ENCODE measurements around the gene HSPB2.
A peak's percentile ranks its signal among the peaks of the same experiment; 100 is the strongest.
"Not testable (repeated sequence)": the region's sequence is repeated elsewhere in the genome, so short reads cannot be mapped to it uniquely, and the experiment has no call there.

HSPB2 gene

GRCh38 chr11:111913031-111913861, 712 bp downstream of the HSPB2 start:
- DNase-seq (ENCODE audit: extremely low read depth in 1 of 2, low read depth in 1 of 2) = no peak

- DNase-seq (ENCODE audit: extremely low read depth in 1 of 2, low read depth in 1 of 2) = no peak
Observed at GRCh38 chr11:111913997-111914396, 1.5 kb downstream of the HSPB2 start.

GRCh38 chr11:111916768-111917167, 4.2 kb downstream of the HSPB2 start:
- DNase-seq (ENCODE audit: extremely low read depth in 1 of 2, low read depth in 1 of 2) = no peak

GRCh38 chr11:111917312-111917711, 4.8 kb downstream of the HSPB2 start:
- DNase-seq (ENCODE audit: extremely low read depth in 1 of 2, low read depth in 1 of 2) = no peak

- no peak for DNase-seq (ENCODE audit: extremely low read depth in 1 of 2, low read depth in 1 of 2)
Observed at GRCh38 chr11:111917788-111918187, 5.3 kb downstream of the HSPB2 start.

- DNase-seq (ENCODE audit: extremely low read depth in 1 of 2, low read depth in 1 of 2) = no peak
Observed at GRCh38 chr11:111918390-111919256, 6.1 kb downstream of the HSPB2 start, which contains the start of gene C11orf52. C11orf52 (plus strand) TSS chr11:111918913; CDS start chr11:111918973, 60 bp downstream.

- DNase-seq (ENCODE audit: extremely low read depth in 1 of 2, low read depth in 1 of 2) = no peak
Observed at GRCh38 chr11:111920908-111921307, 8.4 kb downstream of the HSPB2 start.

GRCh38 chr11:111921541-111922230, 9.2 kb downstream of the HSPB2 start:
- DNase-seq (ENCODE audit: extremely low read depth in 1 of 2, low read depth in 1 of 2) = no peak

- no peak for DNase-seq (ENCODE audit: extremely low read depth in 1 of 2, low read depth in 1 of 2)
Observed at GRCh38 chr11:111922803-111923202, 10.3 kb downstream of the HSPB2 start.

- no peak for DNase-seq (ENCODE audit: extremely low read depth in 1 of 2, low read depth in 1 of 2)
Observed at GRCh38 chr11:111923351-111923788, 10.8 kb downstream of the HSPB2 start.

- DNase-seq (ENCODE audit: extremely low read depth in 1 of 2, low read depth in 1 of 2) = no peak
Observed at GRCh38 chr11:111923951-111924350, 11.4 kb downstream of the HSPB2 start.

- no peak for DNase-seq (ENCODE audit: extremely low read depth in 1 of 2, low read depth in 1 of 2)
Observed at GRCh38 chr11:111925953-111926352, 13.4 kb downstream of the HSPB2 start.

- DNase-seq (ENCODE audit: extremely low read depth in 1 of 2, low read depth in 1 of 2) = peak; percentile 80 to 87
Observed at GRCh38 chr11:111926505-111927391, 14.2 kb downstream of the HSPB2 start.

- no peak for DNase-seq (ENCODE audit: extremely low read depth in 1 of 2, low read depth in 1 of 2)
Observed at GRCh38 chr11:111930472-111930871, 17.9 kb downstream of the HSPB2 start.

GRCh38 chr11:111932611-111932950, 20.0 kb downstream of the HSPB2 start:
- DNase-seq (ENCODE audit: extremely low read depth in 1 of 2, low read depth in 1 of 2) = no peak

GRCh38 chr11:111933176-111933575, 20.6 kb downstream of the HSPB2 start:
- DNase-seq (ENCODE audit: extremely low read depth in 1 of 2, low read depth in 1 of 2) = not testable (repeated sequence)

- DNase-seq (ENCODE audit: extremely low read depth in 1 of 2, low read depth in 1 of 2) = no peak
Observed at GRCh38 chr11:111933872-111934271, 21.3 kb downstream of the HSPB2 start.

- no peak for DNase-seq (ENCODE audit: extremely low read depth in 1 of 2, low read depth in 1 of 2)
Observed at GRCh38 chr11:111934306-111934705, 21.8 kb downstream of the HSPB2 start.

- no peak for DNase-seq (ENCODE audit: extremely low read depth in 1 of 2, low read depth in 1 of 2)
Observed at GRCh38 chr11:111935317-111936039, 22.9 kb downstream of the HSPB2 start.
